Endothelial cell (in vitro differentiated cells): ENCODE data around the gene CAAP1. TPM values are rescaled to one million over a fixed set of nuclear protein-coding genes. Genes with fewer than 3 reads are reported as not detected.

ENCODE experiments used
- DNase-seq: peaks from one replicate; pipeline ENCODE4 v3.0.0; 2021; ENCODE audit warnings: low spot score
- H3K27ac Mint-ChIP-seq: one replicate; pipeline ENCODE4 v1.8.0; 2021; ENCODE audit warnings: mixed read lengths, inconsistent platforms; ENCODE audit not compliant: unreplicated experiment
- H3K27me3 Mint-ChIP-seq: one replicate; pipeline ENCODE4 v1.8.0; 2021; ENCODE audit warnings: mild to moderate bottlenecking, moderate library complexity, mixed read lengths, inconsistent platforms; ENCODE audit not compliant: unreplicated experiment
- H3K36me3 Mint-ChIP-seq: one replicate; pipeline ENCODE4 v1.8.0; 2021; ENCODE audit warnings: mild to moderate bottlenecking, low read depth, mixed read lengths, inconsistent platforms; ENCODE audit not compliant: unreplicated experiment
- H3K4me1 Mint-ChIP-seq: one replicate; pipeline ENCODE4 v1.8.0; 2021; ENCODE audit warnings: mild to moderate bottlenecking, mixed read lengths, inconsistent platforms; ENCODE audit not compliant: unreplicated experiment
- H3K4me3 Mint-ChIP-seq: one replicate; pipeline ENCODE4 v1.8.0; 2021; ENCODE audit warnings: mild to moderate bottlenecking, mixed read lengths, inconsistent platforms; ENCODE audit not compliant: unreplicated experiment
- H3K9me3 Mint-ChIP-seq: one replicate; pipeline ENCODE4 v1.8.0; 2021; ENCODE audit warnings: mixed read lengths, inconsistent platforms; ENCODE audit not compliant: unreplicated experiment
- CTCF ChIP-seq: fragments of 200-600 bp; sonication (generic); IDR thresholded peaks from one replicate; pipeline ENCODE4 v1.5.0; 2021; ENCODE audit warnings: antibody characterized with exemption; ENCODE audit not compliant: unreplicated experiment
- total RNA-seq: library from RNA; stranded (reverse); fragmentation: NEBNext Ultra II Directional; extraction: Animal tissue kit (Norgen Biotek cat#: 25700); gene quantifications from one replicate; pipeline ENCODE4 v1.2.1, GENCODE V29; 2021; ENCODE audit not compliant: unreplicated experiment

CAAP1 gene
- total RNA-seq, 1 donor from 2014 or later, result 10.1 TPM

- no peak overlapping the region for H3K27ac Mint-ChIP-seq
- no peaks in the 10 kb centered on the region for H3K27me3 Mint-ChIP-seq
- no peak overlapping the region for H3K4me3 Mint-ChIP-seq
- H3K9me3 Mint-ChIP-seq, result no peaks in the 10 kb centered on the region
- no peaks in the 10 kb centered on the region for H3K4me1 Mint-ChIP-seq
- H3K36me3 Mint-ChIP-seq, result no peaks in the 10 kb centered on the region
- TF ChIP-seq CTCF, result no peak
- DNase-seq, result no peak
Observed at GRCh38 chr9:26813247-26813646, 79.4 kb downstream of the CAAP1 start.

- H3K27ac Mint-ChIP-seq, result no peak overlapping the region
- no peaks in the 10 kb centered on the region for H3K4me1 Mint-ChIP-seq
- DNase-seq, result no peak
- no peak for TF ChIP-seq CTCF
- no peaks in the 10 kb centered on the region for H3K27me3 Mint-ChIP-seq
- H3K4me3 Mint-ChIP-seq, result no peak overlapping the region
- no peaks in the 10 kb centered on the region for H3K9me3 Mint-ChIP-seq
- H3K36me3 Mint-ChIP-seq, result no peaks in the 10 kb centered on the region
Observed at GRCh38 chr9:26812217-26812616, 80.4 kb downstream of the CAAP1 start.

GRCh38 chr9:26811106-26811505 lies 81.5 kb downstream of the CAAP1 start:
- no peaks in the 10 kb centered on the region for H3K36me3 Mint-ChIP-seq
- H3K9me3 Mint-ChIP-seq, result no peaks in the 10 kb centered on the region
- DNase-seq, result no peak
- H3K4me3 Mint-ChIP-seq, result no peak overlapping the region
- H3K27me3 Mint-ChIP-seq, result no peaks in the 10 kb centered on the region
- TF ChIP-seq CTCF, result no peak
- H3K4me1 Mint-ChIP-seq, result no peaks in the 10 kb centered on the region
- H3K27ac Mint-ChIP-seq, result no peak overlapping the region

DNA sequence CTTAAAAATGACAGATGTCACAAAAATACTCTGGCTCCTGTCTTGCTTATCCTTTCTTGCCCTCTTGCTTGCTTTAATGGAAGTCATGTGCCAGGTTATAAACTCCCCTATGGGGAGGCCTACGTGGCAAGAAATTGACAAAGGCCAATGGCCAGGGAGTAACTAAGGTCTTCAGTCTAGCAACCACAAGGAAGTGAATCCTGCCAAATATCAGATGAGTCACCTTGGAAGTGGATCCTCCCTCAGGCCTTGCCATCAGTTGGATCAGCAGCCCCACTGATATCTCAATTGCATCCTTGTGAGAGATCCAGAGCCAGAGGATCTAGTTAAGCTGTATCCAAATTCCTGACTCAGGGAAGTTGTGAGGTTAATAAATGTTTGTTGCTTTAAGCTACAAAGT lies 82.8 kb downstream of the CAAP1 start:
- H3K27me3 Mint-ChIP-seq, result no peaks in the 10 kb centered on the region
- H3K4me3 Mint-ChIP-seq, result no peak overlapping the region
- H3K27ac Mint-ChIP-seq, result no peak overlapping the region
- H3K9me3 Mint-ChIP-seq, result no peaks in the 10 kb centered on the region
- no peaks in the 10 kb centered on the region for H3K36me3 Mint-ChIP-seq
- no peak for TF ChIP-seq CTCF
- no peaks in the 10 kb centered on the region for H3K4me1 Mint-ChIP-seq
- DNase-seq, result no peak

DNA sequence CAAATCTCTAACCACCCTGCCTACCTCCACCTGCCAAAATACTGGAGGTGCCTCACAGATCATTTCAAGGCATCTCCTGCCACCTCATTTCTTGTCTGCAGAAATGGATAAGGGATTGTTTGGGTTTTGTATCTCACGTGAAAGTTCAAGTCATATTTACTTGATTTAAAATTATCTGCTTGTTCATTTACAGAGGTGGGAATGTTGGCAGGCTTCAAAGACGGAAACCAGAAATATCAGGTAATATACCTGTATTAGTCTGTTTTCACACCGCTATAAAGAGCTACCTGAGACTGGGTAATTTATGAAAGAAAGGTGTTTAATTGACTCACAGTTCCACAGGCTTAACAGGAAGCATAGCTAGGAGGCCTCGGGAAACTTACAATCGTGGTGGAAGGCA lies 85.4 kb downstream of the CAAP1 start:
- Mint-ChIP-seq H3K27ac (no peak overlapping the region), H3K27me3 (no peaks in the 10 kb centered on the region), H3K36me3 (no peaks in the 10 kb centered on the region), H3K4me1 (no peaks in the 10 kb centered on the region), H3K9me3 (no peaks in the 10 kb centered on the region), H3K4me3 (no peak overlapping the region)
- DNase-seq, result no peak
- TF ChIP-seq CTCF, result no peak
